ACHN (cell line): ENCODE measurements around the gene C1QTNF6.
A peak's percentile ranks its signal among the peaks of the same experiment; 100 is the strongest.

Experiments
- DNase-seq: peaks from one replicate; pipeline ENCODE4 v3.0.0-alpha.2; 2015
- in situ Hi-C: cut with HindIII; loops from 2 replicates; pipeline ENCODE4 v1.10.0; 2017; ENCODE audit warnings: low sequenced_read_pairs, low pct_ligation_motif_present, low pct_unique_long_range_greater_than_20kb

C1QTNF6 gene

GRCh38 chr22:37197451-37198257 is 9.6 kb upstream of the C1QTNF6 start:
- in situ Hi-C loops: no loop called here
- DNase-seq: peak; percentile 77

GRCh38 chr22:37196539-37197450 is 8.7 kb upstream of the C1QTNF6 start:
- in situ Hi-C loops: no loop called here
- peak; percentile 81 for DNase-seq

- in situ Hi-C loops: no loop called here
- DNase-seq: no peak
Observed at GRCh38 chr22:37195921-37196320, 7.9 kb upstream of the C1QTNF6 start.

GRCh38 chr22:37194750-37195149 is 6.7 kb upstream of the C1QTNF6 start:
- in situ Hi-C loops: no loop called here
- no peak for DNase-seq

GRCh38 chr22:37193629-37194191 is 5.7 kb upstream of the C1QTNF6 start:
- in situ Hi-C loops: no loop called here
- DNase-seq: no peak

- DNase-seq: no peak
- in situ Hi-C loops: no loop called here
Observed at GRCh38 chr22:37192741-37193140, 4.7 kb upstream of the C1QTNF6 start.

- in situ Hi-C loops: no loop called here
- DNase-seq: no peak
Observed at GRCh38 chr22:37192204-37192603, 4.2 kb upstream of the C1QTNF6 start.

GRCh38 chr22:37190262-37190780 is 2.3 kb upstream of the C1QTNF6 start:
- in situ Hi-C loops: no loop called here
- no peak for DNase-seq

GRCh38 chr22:37188901-37189466 is 937 bp upstream of the C1QTNF6 start:
- peak; percentile 25 for DNase-seq
- in situ Hi-C loops: no loop called here

GRCh38 chr22:37187552-37187890 is 526 bp downstream of the C1QTNF6 start:
- in situ Hi-C loops: no loop called here

GRCh38 chr22:37186997-37187522 is 987 bp downstream of the C1QTNF6 start:
- DNase-seq: peak; percentile 35
- in situ Hi-C loops: no loop called here

More at GRCh38 chr22:37187552-37187890, 526 bp downstream of the C1QTNF6 start:
- DNase-seq: peak; percentile 67

- in situ Hi-C loops: no loop called here
- peak; percentile 83 for DNase-seq
Observed at GRCh38 chr22:37186228-37186996, 1.6 kb downstream of the C1QTNF6 start.

- in situ Hi-C loops: no loop called here
- no peak for DNase-seq
Observed at GRCh38 chr22:37185646-37186227, 2.3 kb downstream of the C1QTNF6 start.

- in situ Hi-C loops: no loop called here
- no peak for DNase-seq
Observed at GRCh38 chr22:37184816-37185541, 3.1 kb downstream of the C1QTNF6 start.

GRCh38 chr22:37184380-37184755 is 3.7 kb downstream of the C1QTNF6 start:
- no peak for DNase-seq
- in situ Hi-C loops: no loop called here

- no peak for DNase-seq
- in situ Hi-C loops: no loop called here
Observed at GRCh38 chr22:37183432-37184379, 4.3 kb downstream of the C1QTNF6 start.
